GM21619 (cell line): ENCODE data around the gene MED28.
"Not testable (repeated sequence)": the region's sequence is repeated elsewhere in the genome, so short reads cannot be mapped to it uniquely, and the experiment has no call there.

Experiments used
- ATAC-seq: cut with Tn5 transposase; IDR thresholded peaks from one replicate; pipeline ENCODE4 v1.9.1; 2021; ENCODE audit not compliant: unreplicated experiment

Gene MED28

DNA sequence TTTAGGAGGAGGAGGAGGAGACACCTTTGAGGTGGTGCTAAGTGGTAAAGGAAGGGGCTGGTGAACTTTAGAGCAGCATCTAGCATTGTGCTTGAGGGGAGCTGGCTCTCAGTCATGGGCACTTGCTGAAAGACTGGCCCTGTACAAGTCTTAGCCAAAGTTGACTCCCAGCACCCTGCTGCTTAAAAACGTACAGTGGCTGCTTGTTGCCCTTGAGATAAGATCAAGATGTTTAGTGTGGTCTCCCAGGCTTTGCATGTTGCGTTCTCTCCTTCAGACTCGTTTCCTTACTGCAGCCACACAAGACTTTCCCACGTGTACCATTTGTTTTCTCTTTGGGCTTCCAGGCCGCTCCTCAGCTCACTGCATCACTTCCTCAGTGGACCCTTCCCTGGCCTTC lies 1.8 kb downstream of the MED28 start:
- ATAC-seq: no peak

DNA sequence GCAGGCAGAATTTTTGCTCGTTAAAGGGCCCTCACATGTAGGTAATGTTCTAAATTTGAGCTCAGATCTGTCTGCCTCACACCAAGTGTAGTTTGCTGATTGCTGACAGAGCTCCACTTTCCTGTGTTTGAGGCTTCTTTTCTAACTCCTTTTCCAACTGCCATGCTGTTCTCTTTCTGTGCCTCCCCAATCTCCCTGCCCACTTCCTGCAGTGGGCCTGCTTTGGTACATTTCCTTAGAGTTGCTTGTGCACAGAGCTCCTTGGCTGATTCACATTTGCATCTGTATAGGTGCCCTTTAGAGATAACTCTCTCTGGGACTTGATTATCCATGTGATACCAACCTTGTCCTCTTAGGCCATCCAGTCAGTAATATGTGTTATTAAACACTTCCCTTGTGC lies 4.5 kb downstream of the MED28 start:
- ATAC-seq: no peak

DNA sequence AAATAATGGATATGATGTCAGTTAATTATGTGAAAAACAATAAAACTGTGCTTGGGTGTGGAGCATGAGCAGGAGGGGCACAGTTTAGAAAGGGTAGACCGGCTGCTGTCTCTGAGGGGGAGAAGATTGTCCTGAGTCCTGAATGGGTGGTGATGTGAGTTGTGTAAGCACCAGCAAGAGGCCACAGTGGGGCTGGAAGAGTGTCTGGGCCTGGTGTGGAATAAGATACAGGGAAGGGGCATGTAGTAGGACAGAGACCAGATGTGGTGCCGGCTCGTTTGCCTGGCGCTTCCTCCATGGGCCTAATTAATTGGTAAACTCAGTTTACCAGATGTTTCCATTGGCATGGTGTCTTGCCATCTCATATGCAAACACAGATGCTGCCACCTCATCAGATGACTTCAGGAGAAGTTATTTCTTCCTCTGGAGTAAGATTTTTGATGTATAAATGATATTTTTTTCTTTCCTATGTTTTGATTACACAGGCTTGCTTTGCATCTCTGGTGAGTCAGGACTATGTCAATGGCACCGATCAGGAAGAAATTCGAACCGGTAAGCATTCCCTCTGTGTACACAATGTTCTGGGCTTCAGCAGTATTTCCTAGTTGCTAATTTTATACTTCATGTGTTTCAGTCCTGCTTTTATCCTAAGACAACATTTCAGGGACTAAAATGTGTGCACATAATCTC lies 5.1 kb downstream of the MED28 start:
- ATAC-seq: no peak

DNA sequence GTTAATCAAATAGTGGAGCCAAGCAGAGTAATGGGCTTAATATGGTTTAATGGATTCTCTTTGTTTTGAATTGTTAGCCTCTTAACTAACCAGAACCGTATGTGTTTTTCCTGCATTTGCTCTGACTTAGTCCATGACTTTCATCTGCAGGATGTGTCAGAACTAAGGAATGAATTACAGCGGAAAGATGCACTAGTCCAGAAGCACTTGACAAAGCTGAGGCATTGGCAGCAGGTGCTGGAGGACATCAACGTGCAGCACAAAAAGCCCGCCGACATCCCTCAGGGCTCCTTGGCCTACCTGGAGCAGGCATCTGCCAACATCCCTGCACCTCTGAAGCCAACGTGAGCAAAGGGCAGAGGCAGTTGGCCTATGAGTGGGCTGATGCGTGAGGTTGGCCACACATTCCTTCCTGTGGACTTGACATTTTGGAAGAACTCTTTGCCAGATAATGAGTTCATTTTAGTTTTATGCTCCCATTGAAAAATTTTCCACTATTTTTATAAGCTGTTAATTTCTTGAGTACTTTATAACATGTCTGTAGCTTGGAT lies 9.1 kb downstream of the MED28 start:
- ATAC-seq: no peak

DNA sequence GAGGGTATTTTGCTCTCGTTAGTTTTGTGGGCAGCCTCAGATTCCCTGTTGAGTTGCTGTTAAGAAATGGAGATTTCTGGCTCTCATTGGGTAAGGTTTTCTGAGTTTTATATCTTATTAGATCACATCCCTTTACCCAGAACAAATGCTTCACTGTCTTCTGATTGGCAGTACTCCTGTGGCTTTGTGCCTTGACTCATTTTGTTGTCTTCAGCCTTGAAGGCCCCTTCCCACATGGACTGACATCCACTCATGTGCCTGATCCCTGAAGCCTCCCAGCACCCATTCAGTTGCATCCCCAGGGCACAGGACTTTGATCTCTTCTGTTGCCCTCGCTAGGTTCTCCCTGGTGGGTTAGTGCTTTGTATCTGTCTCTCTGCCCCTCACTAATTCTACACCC lies 10.4 kb downstream of the MED28 start:
- no peak for ATAC-seq

GRCh38 chr4:17630228-17630627 lies 15.8 kb downstream of the MED28 start:
- no peak for ATAC-seq

- no peak for ATAC-seq
Measured at GRCh38 chr4:17633600-17633999, 19.2 kb downstream of the MED28 start.

GRCh38 chr4:17635056-17635455 lies 20.6 kb downstream of the MED28 start:
- no peak for ATAC-seq

GRCh38 chr4:17636341-17636695 lies 21.9 kb downstream of the MED28 start:
- no peak for ATAC-seq

DNA sequence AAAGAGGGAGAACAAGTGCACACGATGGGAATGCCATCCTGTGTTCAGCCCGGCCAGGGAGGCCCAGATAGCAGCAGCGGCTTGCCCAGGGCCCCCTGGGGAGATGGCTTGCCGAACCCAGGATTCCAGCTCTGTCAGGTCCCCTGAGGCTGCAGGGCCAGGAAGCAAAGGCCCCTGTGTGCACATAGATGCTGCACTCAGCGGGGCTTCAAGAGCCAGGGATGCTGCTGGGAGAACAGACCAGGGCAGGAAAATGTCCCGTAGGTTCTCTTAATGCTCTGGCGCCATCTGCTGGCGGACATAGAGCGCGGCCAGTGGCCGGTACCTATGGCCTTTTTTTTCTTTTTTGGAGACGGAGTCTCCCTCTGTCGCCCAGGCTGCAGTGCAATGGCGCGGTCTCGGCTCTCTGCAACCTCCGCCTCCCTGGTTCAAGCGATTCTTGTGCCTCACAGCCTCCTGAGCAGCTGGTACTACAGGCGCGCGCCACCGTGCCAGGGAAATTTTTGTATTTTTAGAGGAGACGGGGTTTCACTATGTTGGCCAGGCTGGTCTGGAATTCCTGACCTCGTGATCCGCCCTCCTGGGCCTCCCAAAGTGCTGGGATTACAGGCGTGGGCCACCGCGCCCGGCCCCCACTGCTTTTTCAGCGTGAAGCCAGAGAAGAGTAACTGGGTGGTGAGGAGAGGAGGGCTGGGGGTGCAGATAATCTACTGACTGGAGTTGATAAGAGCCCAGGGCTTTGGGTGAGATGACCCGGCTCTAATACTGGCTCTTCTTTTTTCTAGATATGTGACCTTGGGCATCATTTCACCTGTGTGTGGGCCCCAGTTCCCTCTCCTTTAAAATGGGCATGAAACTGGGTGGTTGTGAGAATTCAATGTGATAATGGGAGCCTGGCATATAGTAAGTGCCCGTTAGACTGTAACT lies 22.5 kb downstream of the MED28 start:
- peak; percentile 92 for ATAC-seq

- no peak for ATAC-seq
Measured at GRCh38 chr4:17639136-17639535, 24.7 kb downstream of the MED28 start.

DNA sequence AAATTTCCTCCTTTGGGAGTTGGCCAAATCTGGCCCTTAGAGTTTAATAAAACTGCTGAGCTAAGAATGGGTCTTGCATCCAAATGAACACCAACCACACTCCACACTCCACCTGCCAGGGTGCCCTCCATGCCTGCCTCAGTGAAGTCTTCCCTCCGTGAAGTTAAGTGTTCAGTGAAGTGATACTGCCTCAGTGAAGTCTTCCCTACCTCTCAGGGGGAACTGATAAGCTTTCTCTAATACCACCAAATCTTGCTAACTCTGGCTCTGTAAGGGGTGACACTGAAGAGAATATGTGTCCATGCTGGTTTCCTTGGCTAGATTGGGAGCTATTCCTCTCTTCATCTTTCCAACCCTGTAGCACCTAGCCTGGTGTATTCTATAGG lies 27.9 kb downstream of the MED28 start:
- ATAC-seq: no peak

- ATAC-seq: no peak
Measured at GRCh38 chr4:17646693-17647092, 32.3 kb downstream of the MED28 start.

DNA sequence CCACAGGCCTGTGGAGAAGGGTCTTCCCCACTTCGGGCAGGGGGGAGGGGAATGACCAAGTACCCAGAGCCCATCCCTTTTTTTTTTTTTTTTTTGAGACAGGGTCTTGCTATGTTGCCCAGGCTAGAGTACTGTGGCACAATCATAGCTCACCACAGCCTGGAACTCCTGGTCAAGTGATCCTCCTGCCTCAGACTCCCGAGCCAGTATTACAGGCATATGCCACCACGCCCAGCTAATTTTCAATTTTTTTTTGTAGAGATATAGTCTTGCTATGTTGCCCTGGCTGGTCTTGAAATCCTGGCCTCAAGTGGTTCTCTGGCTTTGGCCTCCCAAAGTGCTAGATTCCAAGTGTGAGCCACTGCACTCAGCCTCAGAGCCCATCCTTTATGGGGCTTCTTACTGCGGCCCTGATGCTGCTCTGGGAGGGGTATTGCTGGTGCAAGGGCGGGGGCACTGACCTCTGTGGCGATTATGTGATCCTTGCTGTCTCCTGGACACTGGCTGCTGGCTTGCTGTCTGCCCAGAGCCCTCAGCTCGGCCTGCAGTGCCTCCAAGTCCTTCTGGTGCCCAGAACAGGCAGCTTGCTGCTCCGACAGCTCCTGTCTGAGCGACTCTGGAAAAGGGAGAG lies 32.9 kb downstream of the MED28 start:
- ATAC-seq: no peak

DNA sequence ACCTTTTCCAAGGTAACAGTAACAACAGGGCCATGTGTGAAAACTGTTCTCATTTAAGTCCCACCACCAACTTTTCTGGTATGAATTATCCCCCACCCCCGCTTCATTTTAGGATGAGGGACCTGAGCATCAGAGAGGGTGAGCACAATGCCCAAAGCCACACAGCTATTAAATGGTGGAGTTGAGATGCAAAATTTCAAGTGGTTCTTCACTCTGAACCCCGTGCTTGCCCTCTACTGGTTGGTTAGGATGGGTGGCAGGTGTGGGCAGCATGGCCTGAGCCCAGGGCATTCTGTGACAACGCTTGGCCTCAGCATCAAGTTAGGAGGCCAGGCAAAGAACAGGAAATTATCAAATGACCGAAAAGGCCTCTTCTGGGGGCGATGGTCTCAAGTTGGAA lies 33.5 kb downstream of the MED28 start:
- ATAC-seq: no peak

DNA sequence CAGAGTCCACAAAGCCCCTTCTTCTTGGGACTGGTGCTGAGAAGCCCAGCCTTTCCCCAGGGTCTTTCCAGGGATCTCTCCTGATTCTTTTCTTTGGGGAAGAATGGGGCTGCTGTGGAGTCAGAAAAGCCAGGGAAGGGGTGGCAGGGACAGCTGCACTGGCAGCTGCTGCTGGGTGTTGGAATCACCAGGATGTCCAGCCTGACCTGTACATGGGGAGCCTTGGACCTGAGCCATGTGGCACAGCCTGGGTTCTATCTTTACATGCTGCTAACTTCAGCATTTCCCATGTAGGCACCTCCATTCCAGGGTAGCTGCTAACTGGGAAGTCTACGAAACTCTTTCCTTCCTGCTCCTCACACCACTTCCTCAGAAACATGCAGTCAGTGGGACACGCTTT lies 36.0 kb downstream of the MED28 start:
- ATAC-seq: no peak

GRCh38 chr4:17654701-17655100 lies 40.3 kb downstream of the MED28 start:
- no peak for ATAC-seq

GRCh38 chr4:17657090-17657489 lies 42.6 kb downstream of the MED28 start:
- ATAC-seq: no peak

- no peak for ATAC-seq
Measured at GRCh38 chr4:17657849-17658248, 43.4 kb downstream of the MED28 start.

DNA sequence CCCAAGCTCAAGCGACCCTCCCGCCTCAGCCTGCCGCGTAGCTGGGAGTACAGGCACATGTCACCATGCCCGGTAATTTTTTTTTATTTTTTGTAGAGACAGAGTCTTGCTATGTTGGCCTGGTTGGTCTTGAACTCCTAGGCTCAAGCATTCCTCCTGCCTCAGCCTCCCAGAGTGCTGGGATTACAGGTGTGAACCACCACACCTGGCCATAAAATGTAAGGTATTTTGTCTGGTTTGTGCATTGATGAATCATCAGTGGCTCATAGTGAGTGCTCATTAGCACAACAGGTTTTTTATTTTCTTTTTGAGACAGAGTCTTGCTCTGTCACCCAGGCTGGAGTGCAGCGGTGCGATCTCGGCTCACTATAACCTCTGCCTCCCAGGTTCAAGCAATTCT lies 44.8 kb downstream of the MED28 start:
- not testable (repeated sequence) for ATAC-seq

DNA sequence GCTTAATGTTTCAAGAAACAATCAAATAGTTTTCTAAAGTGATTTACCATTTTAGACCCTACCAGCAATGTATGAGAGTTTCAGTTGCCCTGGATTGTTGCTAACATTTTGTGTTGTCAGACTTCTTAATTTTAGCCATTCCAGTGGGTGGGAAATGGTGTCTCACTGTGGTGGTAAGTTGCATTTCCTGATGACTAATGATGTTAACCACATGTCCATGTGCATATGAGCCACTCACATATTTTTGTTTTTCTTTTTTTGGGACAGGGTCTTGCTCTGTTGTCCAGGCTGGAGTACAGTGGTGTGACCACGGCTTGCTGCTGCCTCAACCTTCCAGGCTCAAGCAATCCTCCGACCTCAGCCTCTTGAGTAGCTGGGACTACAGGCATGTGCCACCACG lies 48.3 kb downstream of the MED28 start:
- no peak for ATAC-seq

DNA sequence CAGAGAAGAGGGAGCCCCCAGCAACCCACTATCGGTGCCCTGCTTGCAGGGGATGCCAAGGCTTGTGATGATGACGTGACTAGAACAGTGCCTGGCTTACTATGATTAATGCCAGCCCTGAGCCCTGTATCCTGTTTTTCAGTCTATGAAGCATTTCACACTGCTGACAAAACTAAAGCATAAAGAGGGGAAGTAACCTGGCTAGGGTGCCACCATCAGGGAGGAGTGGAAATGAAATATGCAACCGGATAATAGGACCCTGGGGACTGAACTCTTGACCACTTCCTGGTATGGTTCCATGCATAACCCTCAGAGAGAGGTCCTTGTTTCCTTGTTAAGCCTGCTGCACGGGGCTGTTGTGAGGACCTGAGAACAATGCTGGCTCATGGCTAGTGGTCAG lies 50.3 kb downstream of the MED28 start:
- peak; percentile 92 for ATAC-seq
